ENCODE measurements around the gene PLA2G4E.

Gene PLA2G4E

GRCh38 chr15:42020713-42021273 lies at the start of gene PLA2G4E:
Gene PLA2G4E, minus strand, starts transcription at chr15:42021042. Its CDS starts 12 bp downstream, at chr15:42021030.
- DNase-seq: no peak

- no peak for DNase-seq
Measured at GRCh38 chr15:42070279-42070975, 49.6 kb upstream of the PLA2G4E start.

GRCh38 chr15:42069496-42070278 lies 48.8 kb upstream of the PLA2G4E start:
- no peak for DNase-seq

- DNase-seq: no peak
Measured at GRCh38 chr15:42069025-42069424, 48.2 kb upstream of the PLA2G4E start.

- DNase-seq: no peak
Measured at GRCh38 chr15:42068601-42069000, 47.8 kb upstream of the PLA2G4E start.

- DNase-seq: no peak
Measured at GRCh38 chr15:42066764-42067415, 46.0 kb upstream of the PLA2G4E start.

GRCh38 chr15:42065468-42065867 lies 44.6 kb upstream of the PLA2G4E start:
- no peak for DNase-seq

- no peak for DNase-seq
Measured at GRCh38 chr15:42065033-42065432, 44.2 kb upstream of the PLA2G4E start.

GRCh38 chr15:42064271-42064670 lies 43.4 kb upstream of the PLA2G4E start:
- no peak for DNase-seq

- no peak for DNase-seq
Measured at GRCh38 chr15:42063122-42063848, 42.4 kb upstream of the PLA2G4E start.

- DNase-seq: no peak
Measured at GRCh38 chr15:42062284-42062806, 41.5 kb upstream of the PLA2G4E start.

GRCh38 chr15:42060797-42061196 lies 40.0 kb upstream of the PLA2G4E start:
- no peak for DNase-seq

GRCh38 chr15:42060477-42060763 lies 39.6 kb upstream of the PLA2G4E start:
- DNase-seq: no peak

GRCh38 chr15:42059661-42060476 lies 39.0 kb upstream of the PLA2G4E start:
- DNase-seq: peak; percentile 71

GRCh38 chr15:42058791-42059190 lies 37.9 kb upstream of the PLA2G4E start:
- DNase-seq: no peak

- DNase-seq: no peak
Measured at GRCh38 chr15:42057799-42058646, 37.2 kb upstream of the PLA2G4E start.

GRCh38 chr15:42056934-42057798 lies 36.3 kb upstream of the PLA2G4E start:
- DNase-seq: peak; percentile 14

- no peak for DNase-seq
Measured at GRCh38 chr15:42053914-42054313, 33.1 kb upstream of the PLA2G4E start.

GRCh38 chr15:42053010-42053409 lies 32.2 kb upstream of the PLA2G4E start:
- no peak for DNase-seq

All from activated T-cell treated with anti-CD3 and anti-CD28 coated beads for 4 hours (primary cell).